HEK293 (cell line): Measurements from ENCODE around the gene DNAJC2.
"Not testable (repeated sequence)": the region's sequence is repeated elsewhere in the genome, so short reads cannot be mapped to it uniquely, and the experiment has no call there.

Source experiments
- IKZF3 ChIP-seq: fragments of 450-650 bp; IDR thresholded peaks from 2 replicates; pipeline ENCODE4 v1.5.0; 2018; ENCODE audit warnings: missing biosample characterization, mild to moderate bottlenecking, missing genetic modification characterization, moderate library complexity
- ZFP41 ChIP-seq: fragments of 450-650 bp; formaldehyde crosslinking; IDR thresholded peaks from 2 replicates; pipeline ENCODE4 v1.5.1; 2016; ENCODE audit warnings: missing biosample characterization, missing genetic modification characterization, borderline replicate concordance
- ZNF311 ChIP-seq: fragments of 450-650 bp; formaldehyde crosslinking; IDR thresholded peaks from 2 replicates; pipeline ENCODE4 v1.5.1; 2017; ENCODE audit warnings: missing biosample characterization, missing genetic modification characterization, borderline replicate concordance
- TF ChIP-seq, protein P1 (sequence below): fragments of 450-650 bp; formaldehyde crosslinking; IDR thresholded peaks from 2 replicates; pipeline ENCODE4 v1.5.1; 2016; ENCODE audit warnings: missing biosample characterization, missing genetic modification characterization

- not testable (repeated sequence) for TF ChIP-seq ZNF311; ZFP41 (tag by site-specific recombination); IKZF3 (tag by site-specific recombination)
- TF ChIP-seq, protein P1, sequence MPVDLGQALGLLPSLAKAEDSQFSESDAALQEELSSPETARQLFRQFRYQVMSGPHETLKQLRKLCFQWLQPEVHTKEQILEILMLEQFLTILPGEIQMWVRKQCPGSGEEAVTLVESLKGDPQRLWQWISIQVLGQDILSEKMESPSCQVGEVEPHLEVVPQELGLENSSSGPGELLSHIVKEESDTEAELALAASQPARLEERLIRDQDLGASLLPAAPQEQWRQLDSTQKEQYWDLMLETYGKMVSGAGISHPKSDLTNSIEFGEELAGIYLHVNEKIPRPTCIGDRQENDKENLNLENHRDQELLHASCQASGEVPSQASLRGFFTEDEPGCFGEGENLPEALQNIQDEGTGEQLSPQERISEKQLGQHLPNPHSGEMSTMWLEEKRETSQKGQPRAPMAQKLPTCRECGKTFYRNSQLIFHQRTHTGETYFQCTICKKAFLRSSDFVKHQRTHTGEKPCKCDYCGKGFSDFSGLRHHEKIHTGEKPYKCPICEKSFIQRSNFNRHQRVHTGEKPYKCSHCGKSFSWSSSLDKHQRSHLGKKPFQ (tag by site-specific recombination), result not testable (repeated sequence)
Measured at GRCh38 chr7:103273374-103273773, 71.2 kb downstream of the DNAJC2 start.
